ENCODE measurements around the gene CRYBG2. TPM values are rescaled to one million over a fixed set of nuclear protein-coding genes. Genes with fewer than 3 reads are reported as not detected.

The CRYBG2 gene
- total and polyA plus RNA-seq, 2 of the 13 experiments (the other 11 are each of a cell fraction or from before 2014, with no cell fraction given): 1.3 to 2.9 TPM

GRCh38 chr1:26279456-26280332 is 74.2 kb downstream of the CRYBG2 start, which contains the start of gene SH3BGRL3 (continued):
- TF ChIP-seq NFATC3 (CRISPR knock-in tag; IDR thresholded peaks at IDR 0.05) (no peak), FOSL1 (CRISPR knock-in tag; IDR thresholded peaks at IDR 0.05; ENCODE audit: borderline replicate concordance) (no peak), BORCS8-MEF2B (CRISPR knock-in tag; IDR thresholded peaks at IDR 0.05) (peak; percentile 90), GMEB2 (CRISPR knock-in tag; IDR thresholded peaks at IDR 0.05; ENCODE audit: low read depth) (no peak; the same call in 1 of the 2 replicates), MIER3 (CRISPR knock-in tag; IDR thresholded peaks at IDR 0.05; ENCODE audit: borderline replicate concordance) (no peak), ZNF816 (CRISPR knock-in tag; IDR thresholded peaks at IDR 0.05; ENCODE audit: borderline replicate concordance) (peak; percentile 43; the same call in 1 of the 2 replicates), MTERF4 (CRISPR knock-in tag; IDR thresholded peaks at IDR 0.05) (peak; percentile 59; the same call in 1 of the 2 replicates), DPF2 (CRISPR knock-in tag; IDR thresholded peaks at IDR 0.05; ENCODE audit: borderline replicate concordance, low read depth) (no peak), ZNF564 (CRISPR knock-in tag; IDR thresholded peaks at IDR 0.05) (0 out of 2 replicates have a peak, but pooled peaks have one; percentile 59), ZKSCAN8 (CRISPR knock-in tag; IDR thresholded peaks at IDR 0.05; ENCODE audit: borderline replicate concordance) (no peak), MAZ (IDR thresholded peaks at IDR 0.05; ENCODE audit: borderline replicate concordance, low read depth, low read length) (no peak; the same call in 1 of the 2 replicates), MAZ (CRISPR knock-in tag; IDR thresholded peaks at IDR 0.05; ENCODE audit: low read depth) (peak; percentile 86; the same call in 1 of the 2 replicates), ZNF296 (CRISPR knock-in tag; conservative IDR thresholded peaks at IDR 0.05) (no peak), SRF (IDR thresholded peaks at IDR 0.05; ENCODE audit: low read depth, low read length) (no peak), ZNF674 (CRISPR knock-in tag; IDR thresholded peaks at IDR 0.05; ENCODE audit: low read depth) (no peak), ZNF563 (CRISPR knock-in tag; IDR thresholded peaks at IDR 0.05) (peak; percentile 76; the same call in 1 of the 2 replicates), AFF4 (CRISPR knock-in tag; IDR thresholded peaks at IDR 0.05) (no peak), TCF7 (IDR thresholded peaks at IDR 0.05; ENCODE audit: low read depth) (no peak), RFXANK (CRISPR knock-in tag; IDR thresholded peaks at IDR 0.05) (peak; percentile 75), IRX3 (CRISPR knock-in tag; IDR thresholded peaks at IDR 0.05; ENCODE audit: borderline replicate concordance, low read depth) (peak; percentile 67; the same call in 1 of the 2 replicates), ZNF552 (CRISPR knock-in tag; IDR thresholded peaks at IDR 0.05; ENCODE audit: borderline replicate concordance) (no peak), ZNF160 (CRISPR knock-in tag; IDR thresholded peaks at IDR 0.05) (no peak)
